Astrocyte (in vitro differentiated cells and primary cell): Measurements from ENCODE around the gene ZNF837. TPM values are rescaled to one million over a fixed set of nuclear protein-coding genes. Genes with fewer than 3 reads are reported as not detected.

ENCODE experiments used
- DNase-seq: peaks from one replicate; pipeline ENCODE4 v3.0.0-alpha.2; 2010; ENCODE audit warnings: low read depth
- FAIRE-seq: peaks from 2 replicates; lab custom pipeline; 2011; peaks lifted over from hg19 to GRCh38; lab: Jason Lieb, UNC
- H2AFZ ChIP-seq: 2 replicates; pipeline ENCODE4 v1.6.0; 2012; ENCODE audit warnings: low read depth, low read length, inconsistent platforms
- H3K27ac ChIP-seq: 2 replicates; pipeline ENCODE4 v1.5.1; 2011; ENCODE audit warnings: low read depth, low read length, inconsistent platforms
- H3K27me3 ChIP-seq: 2 replicates; pipeline ENCODE4 v1.6.0; 2011; ENCODE audit warnings: low read length, inconsistent platforms; ENCODE audit not compliant: insufficient read depth
- H3K36me3 ChIP-seq: 2 replicates; pipeline ENCODE4 v1.5.1; 2011; ENCODE audit warnings: low read length, inconsistent platforms; ENCODE audit not compliant: insufficient read depth
- H3K4me1 ChIP-seq: 2 replicates; pipeline ENCODE4 v1.5.1; 2011; ENCODE audit warnings: low read length, inconsistent platforms; ENCODE audit not compliant: insufficient read depth
- H3K4me2 ChIP-seq: 2 replicates; pipeline ENCODE4 v1.6.0; 2012; ENCODE audit warnings: low read length, inconsistent platforms
- H3K4me3 ChIP-seq: 2 replicates; pipeline ENCODE4 v1.5.1; 2011; ENCODE audit warnings: low read depth, mild to moderate bottlenecking, low read length, inconsistent platforms; ENCODE audit not compliant: insufficient read depth
- H3K79me2 ChIP-seq: 2 replicates; pipeline ENCODE4 v1.6.0; 2012; ENCODE audit warnings: mild to moderate bottlenecking, low read length, inconsistent platforms; ENCODE audit not compliant: insufficient read depth
- H3K9ac ChIP-seq: 2 replicates; pipeline ENCODE4 v1.6.0; 2012; ENCODE audit warnings: mild to moderate bottlenecking, low read length, inconsistent platforms
- H3K9me3 ChIP-seq: 2 replicates; pipeline ENCODE4 v1.5.1; 2012; ENCODE audit warnings: low read depth, mild to moderate bottlenecking, low read length, inconsistent platforms; ENCODE audit not compliant: insufficient read depth
- H4K20me1 ChIP-seq: 2 replicates; pipeline ENCODE4 v1.6.0; 2012; ENCODE audit warnings: low read length, inconsistent platforms; ENCODE audit not compliant: insufficient read depth
- H3K27ac Mint-ChIP-seq: one replicate; pipeline ENCODE4 v1.8.0; 2021; ENCODE audit warnings: mild to moderate bottlenecking, mixed read lengths; ENCODE audit not compliant: unreplicated experiment
- H3K27me3 Mint-ChIP-seq: one replicate; pipeline ENCODE4 v1.8.0; 2021; ENCODE audit warnings: low read depth, mixed read lengths; ENCODE audit not compliant: unreplicated experiment
- H3K36me3 Mint-ChIP-seq: one replicate; pipeline ENCODE4 v1.8.0; 2021; ENCODE audit warnings: low read depth, mixed read lengths; ENCODE audit not compliant: unreplicated experiment
- H3K4me1 Mint-ChIP-seq: one replicate; pipeline ENCODE4 v1.8.0; 2021; ENCODE audit warnings: low read depth, mixed read lengths; ENCODE audit not compliant: unreplicated experiment
- H3K4me3 Mint-ChIP-seq: one replicate; pipeline ENCODE4 v1.8.0; 2021; ENCODE audit warnings: mild to moderate bottlenecking, moderate library complexity, mixed read lengths; ENCODE audit not compliant: unreplicated experiment
- H3K9me3 Mint-ChIP-seq: one replicate; pipeline ENCODE4 v1.8.0; 2021; ENCODE audit warnings: mild to moderate bottlenecking, mixed read lengths; ENCODE audit not compliant: unreplicated experiment
- EZH2 ChIP-seq: IDR thresholded peaks from 2 replicates; pipeline ENCODE4 v1.6.1; 2012; ENCODE audit warnings: mild to moderate bottlenecking, low read length, inconsistent platforms; ENCODE audit not compliant: insufficient read depth
- total RNA-seq: library from RNA; stranded (reverse); gene quantifications from 2 replicates; pipeline ENCODE4 v1.2.1, GENCODE V29; 2021
- TF ChIP-seq, protein P1 (sequence below): IDR thresholded peaks from 2 replicates; pipeline ENCODE4 v1.5.1; 2011; ENCODE audit warnings: low read depth, mild to moderate bottlenecking, inconsistent platforms, low read length, moderate library complexity; ENCODE audit not compliant: insufficient read depth

The ZNF837 gene
- total RNA-seq, 1 donor from 2014 or later: 2.4 TPM

GRCh38 chr19:58385891-58386575 is 5.2 kb upstream of the ZNF837 start:
- Histone ChIP-seq H2AFZ (peak overlapping the region; percentile 82), H3K9me3 (no peaks in the 10 kb centered on the region), H3K36me3 (peaks cover 16% of the 10 kb centered on the region), H3K4me2 (peak overlapping the region; percentile 95), H3K79me2 (peaks cover 63% of the 10 kb centered on the region), H4K20me1 (peaks cover 34% of the 10 kb centered on the region), H3K27ac (peak overlapping the region; percentile 94), H3K4me3 (peak overlapping the region; percentile 93), H3K27me3 (no peaks in the 10 kb centered on the region), H3K4me1 (peaks cover 24% of the 10 kb centered on the region), H3K9ac (peak overlapping the region; percentile 90)
- no peak for TF ChIP-seq EZH2
- TF ChIP-seq, protein P1, sequence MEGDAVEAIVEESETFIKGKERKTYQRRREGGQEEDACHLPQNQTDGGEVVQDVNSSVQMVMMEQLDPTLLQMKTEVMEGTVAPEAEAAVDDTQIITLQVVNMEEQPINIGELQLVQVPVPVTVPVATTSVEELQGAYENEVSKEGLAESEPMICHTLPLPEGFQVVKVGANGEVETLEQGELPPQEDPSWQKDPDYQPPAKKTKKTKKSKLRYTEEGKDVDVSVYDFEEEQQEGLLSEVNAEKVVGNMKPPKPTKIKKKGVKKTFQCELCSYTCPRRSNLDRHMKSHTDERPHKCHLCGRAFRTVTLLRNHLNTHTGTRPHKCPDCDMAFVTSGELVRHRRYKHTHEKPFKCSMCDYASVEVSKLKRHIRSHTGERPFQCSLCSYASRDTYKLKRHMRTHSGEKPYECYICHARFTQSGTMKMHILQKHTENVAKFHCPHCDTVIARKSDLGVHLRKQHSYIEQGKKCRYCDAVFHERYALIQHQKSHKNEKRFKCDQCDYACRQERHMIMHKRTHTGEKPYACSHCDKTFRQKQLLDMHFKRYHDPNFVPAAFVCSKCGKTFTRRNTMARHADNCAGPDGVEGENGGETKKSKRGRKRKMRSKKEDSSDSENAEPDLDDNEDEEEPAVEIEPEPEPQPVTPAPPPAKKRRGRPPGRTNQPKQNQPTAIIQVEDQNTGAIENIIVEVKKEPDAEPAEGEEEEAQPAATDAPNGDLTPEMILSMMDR: no peak
- peak overlapping the region; percentile 99 for H3K4me3 Mint-ChIP-seq
- no peaks in the 10 kb centered on the region for H3K9me3 Mint-ChIP-seq
- H3K4me1 Mint-ChIP-seq: peaks cover 24% of the 10 kb centered on the region
- FAIRE-seq (no peak), DNase-seq (no peak)
- H3K36me3 Mint-ChIP-seq: peaks cover 10% of the 10 kb centered on the region
- peak overlapping the region; percentile 100 for H3K27ac Mint-ChIP-seq
- no peaks in the 10 kb centered on the region for H3K27me3 Mint-ChIP-seq

GRCh38 chr19:58385313-58385890 is 4.6 kb upstream of the ZNF837 start:
- peaks cover 28% of the 10 kb centered on the region for H4K20me1 ChIP-seq
- Mint-ChIP-seq H3K4me1 (peaks cover 21% of the 10 kb centered on the region), H3K4me3 (peak overlapping the region; percentile 99), H3K9me3 (no peaks in the 10 kb centered on the region), H3K27ac (peak overlapping the region; percentile 77), H3K36me3 (peaks cover 10% of the 10 kb centered on the region), H3K27me3 (no peaks in the 10 kb centered on the region)
- no peak overlapping the region for H3K4me3 ChIP-seq
- H2AFZ ChIP-seq: peak overlapping the region; percentile 82
- peaks cover 56% of the 10 kb centered on the region for H3K79me2 ChIP-seq
- TF ChIP-seq EZH2: no peak
- TF ChIP-seq, protein P1: no peak
- peak overlapping the region; percentile 95 for H3K4me2 ChIP-seq
- H3K27me3 ChIP-seq: no peaks in the 10 kb centered on the region
- no peak overlapping the region for H3K27ac ChIP-seq
- FAIRE-seq: no peak
- DNase-seq: no peak
- H3K36me3 ChIP-seq: peaks cover 11% of the 10 kb centered on the region
- H3K9ac ChIP-seq: peak overlapping the region; percentile 90
- peaks cover 24% of the 10 kb centered on the region for H3K4me1 ChIP-seq
- H3K9me3 ChIP-seq: no peaks in the 10 kb centered on the region
